Upper lobe of left lung (tissue), 6 donors: ENCODE data around the gene HDAC3. TPM values are rescaled to one million over a fixed set of nuclear protein-coding genes. Genes with fewer than 3 reads are reported as not detected.

ENCODE experiments used
- ATAC-seq, 2 donors: fragments of 200-7000 bp; cut with Tn5 transposase; one replicate each; pipeline ENCODE4 v1.9.1; 2022; ENCODE audit warnings: mild to moderate bottlenecking in 2 of 2, moderate library complexity in 2 of 2; ENCODE audit not compliant: low FRiP score in 2 of 2
- DNase-seq, 2 donors: peaks; one replicate each; pipeline ENCODE4 v3.0.0-alpha.2; 2019 to 2020
- H3K27ac ChIP-seq, 4 donors: fragments of 200-600 bp; sonication (generic); one replicate each; pipeline ENCODE4 v1.5.1; 2016 to 2019
- H3K27me3 ChIP-seq, 4 donors: fragments of 200-600 bp; sonication (generic); one replicate each; pipeline ENCODE4 v1.5.1; 2017 to 2019
- H3K36me3 ChIP-seq, 4 donors: fragments of 200-600 bp; sonication (generic); one replicate each; pipeline ENCODE4 v1.5.1; 2016 to 2019
- H3K4me1 ChIP-seq, 4 donors: fragments of 200-600 bp; sonication (generic); one replicate each; pipeline ENCODE4 v1.5.1; 2018 to 2019
- H3K4me3 ChIP-seq, 4 donors: fragments of 200-600 bp; sonication (generic); one replicate each; pipeline ENCODE4 v1.5.1; 2017 to 2019; ENCODE audit warnings: mild to moderate bottlenecking in 2 of 4, moderate library complexity in 1 of 4
- H3K9me3 ChIP-seq, 4 donors: fragments of 200-600 bp; sonication (generic); one replicate each; pipeline ENCODE4 v1.5.1; 2018 to 2019
- CTCF ChIP-seq, 6 experiments: fragments of 450-650 bp in 4 of 6; fragments of 200-600 bp in 2 of 6; sonication (generic) in 2 of 6; IDR thresholded peaks; one replicate each; pipeline ENCODE4 v1.5.1; 2016 to 2019; ENCODE audit warnings: antibody characterized with exemption in 6 of 6
- EP300 ChIP-seq, 4 donors: sonication (generic); formaldehyde crosslinking; IDR thresholded peaks; one replicate each; pipeline ENCODE4 v1.5.1; 2017; ENCODE audit warnings: antibody characterized with exemption in 4 of 4, control low read depth in 2 of 4
- POLR2A ChIP-seq, 4 donors: fragments of 450-650 bp; IDR thresholded peaks; one replicate each; pipeline ENCODE4 v1.5.1; 2016 to 2017; ENCODE audit warnings: antibody characterized with exemption in 4 of 4, mild to moderate bottlenecking in 2 of 4
- POLR2AphosphoS5 ChIP-seq, 2 donors: sonication (generic); formaldehyde crosslinking; IDR thresholded peaks; one replicate each; pipeline ENCODE4 v1.5.1; 2017; ENCODE audit warnings: antibody characterized with exemption in 2 of 2
- WGBS, 2 donors: methylation state at CpG; one replicate each; pipeline ENCODE4 v1.1.5; 2017 to 2018; 5-methylcytosine and 5-hydroxymethylcytosine counted together
- total RNA-seq, 6 donors: library from RNA; depleted of rRNA in 4 of 6; stranded (reverse); fragments of >200 nt in 4 of 6; gene quantifications; one replicate each; pipeline versions ENCODE4 v1.1.0 to v1.2.1, GENCODE V29; 2016 to 2021
- donor health status: DM: no; HTN: no; CAD: no; lungs with moderate emphysema.
- donor health status: DM: no; HTN: yes; CAD: no; lungs with severe emphysema.

The HDAC3 gene
- total RNA-seq, 6 donors from 2014 or later, result 37.2 to 76.5 (median 47.6) TPM

- no peak for ATAC-seq
- peaks cover 28 to 45% (median 33%) of the 10 kb centered on the region in 4 donors for H3K4me1 ChIP-seq
- no peak overlapping the region for H3K4me3 ChIP-seq
- no peak for DNase-seq
- 89 to 90% methylated on average over 5 to 6 of the region's 6 CpGs for WGBS, 2 donors
- peaks cover 4 to 11% (median 9%) of the 10 kb centered on the region in 4 donors for H3K36me3 ChIP-seq
- no peaks in the 10 kb centered on the region for H3K9me3 ChIP-seq
- H3K27ac ChIP-seq, result no peak overlapping the region
- TF ChIP-seq CTCF (IDR thresholded peaks at IDR 0.05), result no peak
- TF ChIP-seq POLR2AphosphoS5 (IDR thresholded peaks at IDR 0.05), result no peak
- no peak for TF ChIP-seq POLR2A (IDR thresholded peaks at IDR 0.05)
- no peak for TF ChIP-seq EP300 (IDR thresholded peaks at IDR 0.05)
- H3K27me3 ChIP-seq, result no peaks in the 10 kb centered on the region
Observed at GRCh38 chr5:141634720-141635119, 1.9 kb downstream of the HDAC3 start.

- no peak for ATAC-seq
- H3K9me3 ChIP-seq, result no peaks in the 10 kb centered on the region
- H3K4me3 ChIP-seq, result no peak overlapping the region
- H3K4me1 ChIP-seq, result peaks cover 28 to 45% (median 33%) of the 10 kb centered on the region in 4 donors
- TF ChIP-seq POLR2A (IDR thresholded peaks at IDR 0.05) (no peak), EP300 (IDR thresholded peaks at IDR 0.05) (no peak), CTCF (IDR thresholded peaks at IDR 0.05) (no peak)
- no peaks in the 10 kb centered on the region for H3K27me3 ChIP-seq
- no peak overlapping the region for H3K27ac ChIP-seq
- WGBS, 2 donors, result 71 to 75% methylated on average over 5 of the region's 5 CpGs
- peaks cover 4 to 18% (median 14%) of the 10 kb centered on the region in 4 donors for H3K36me3 ChIP-seq
- no peak for DNase-seq
Observed at GRCh38 chr5:141633871-141634561, 2.6 kb downstream of the HDAC3 start.

- Histone ChIP-seq H3K36me3 (peaks cover 10 to 32% (median 27%) of the 10 kb centered on the region in 4 donors), H3K4me1 (peaks cover 21 to 36% (median 27%) of the 10 kb centered on the region in 4 donors), H3K27ac (no peak overlapping the region), H3K4me3 (no peak overlapping the region), H3K27me3 (no peaks in the 10 kb centered on the region), H3K9me3 (no peaks in the 10 kb centered on the region)
- ATAC-seq (no peak), DNase-seq (no peak)
- 92 to 96% methylated on average over 2 of the region's 2 CpGs for WGBS, 2 donors
- TF ChIP-seq POLR2AphosphoS5 (IDR thresholded peaks at IDR 0.05) (no peak), EP300 (IDR thresholded peaks at IDR 0.05) (no peak), CTCF (IDR thresholded peaks at IDR 0.05) (no peak), POLR2A (IDR thresholded peaks at IDR 0.05) (no peak)
Observed at GRCh38 chr5:141632650-141633049, 4.0 kb downstream of the HDAC3 start.

GRCh38 chr5:141630570-141631140 lies 6.0 kb downstream of the HDAC3 start:
- Histone ChIP-seq H3K27me3 (no peaks in the 10 kb centered on the region), H3K27ac (no peak overlapping the region), H3K4me3 (no peak overlapping the region), H3K9me3 (no peaks in the 10 kb centered on the region), H3K36me3 (peaks cover 15 to 50% (median 42%) of the 10 kb centered on the region in 4 donors), H3K4me1 (peaks cover 13 to 23% (median 17%) of the 10 kb centered on the region in 4 donors)
- TF ChIP-seq POLR2A (IDR thresholded peaks at IDR 0.05) (no peak), POLR2AphosphoS5 (IDR thresholded peaks at IDR 0.05) (no peak), EP300 (IDR thresholded peaks at IDR 0.05) (no peak), CTCF (IDR thresholded peaks at IDR 0.05) (no peak)
- DNase-seq (no peak), ATAC-seq (no peak)
- 90 to 97% methylated on average over 5 of the region's 5 CpGs for WGBS, 2 donors
